Measurements from ENCODE around the gene KIF19.

The KIF19 gene

GRCh38 chr17:74305865-74306654 is 20.0 kb upstream of the KIF19 start:
- no peak for DNase-seq (ENCODE audit: low read depth)

- no peak for DNase-seq (ENCODE audit: low read depth)
Observed at GRCh38 chr17:74307984-74308773, 17.8 kb upstream of the KIF19 start.

GRCh38 chr17:74309902-74310301 is 16.1 kb upstream of the KIF19 start:
- no peak for DNase-seq (ENCODE audit: low read depth)

GRCh38 chr17:74314877-74315276 is 11.1 kb upstream of the KIF19 start:
- no peak for DNase-seq (ENCODE audit: low read depth)

GRCh38 chr17:74316220-74316619 is 9.8 kb upstream of the KIF19 start:
- DNase-seq (ENCODE audit: low read depth), result no peak

- DNase-seq (ENCODE audit: low read depth), result no peak
Observed at GRCh38 chr17:74317071-74317470, 9.0 kb upstream of the KIF19 start.

GRCh38 chr17:74318391-74318790 is 7.6 kb upstream of the KIF19 start:
- no peak for DNase-seq (ENCODE audit: low read depth)

GRCh38 chr17:74324521-74324920 is 1.5 kb upstream of the KIF19 start:
- no peak for DNase-seq (ENCODE audit: low read depth)

- no peak for DNase-seq (ENCODE audit: low read depth)
Observed at GRCh38 chr17:74325376-74325742, 667 bp upstream of the KIF19 start.

GRCh38 chr17:74326506-74326905 is 480 bp downstream of the KIF19 start:
- DNase-seq (ENCODE audit: low read depth), result no peak

- DNase-seq (ENCODE audit: low read depth), result no peak
Observed at GRCh38 chr17:74328487-74328886, 2.5 kb downstream of the KIF19 start.

- DNase-seq (ENCODE audit: low read depth), result no peak
Observed at GRCh38 chr17:74329378-74329777, 3.4 kb downstream of the KIF19 start.

GRCh38 chr17:74330446-74330845 is 4.4 kb downstream of the KIF19 start:
- DNase-seq (ENCODE audit: low read depth), result no peak

- DNase-seq (ENCODE audit: low read depth), result no peak
Observed at GRCh38 chr17:74332017-74332650, 6.1 kb downstream of the KIF19 start.

- no peak for DNase-seq (ENCODE audit: low read depth)
Observed at GRCh38 chr17:74332763-74333283, 6.8 kb downstream of the KIF19 start.

GRCh38 chr17:74334393-74335039 is 8.5 kb downstream of the KIF19 start:
- DNase-seq (ENCODE audit: low read depth), result no peak

- DNase-seq (ENCODE audit: low read depth), result no peak
Observed at GRCh38 chr17:74335529-74336062, 9.6 kb downstream of the KIF19 start.

GRCh38 chr17:74336307-74336706 is 10.3 kb downstream of the KIF19 start:
- DNase-seq (ENCODE audit: low read depth), result no peak

- no peak for DNase-seq (ENCODE audit: low read depth)
Observed at GRCh38 chr17:74337834-74338500, 11.9 kb downstream of the KIF19 start.

- DNase-seq (ENCODE audit: low read depth), result no peak
Observed at GRCh38 chr17:74339537-74340195, 13.6 kb downstream of the KIF19 start.

- no peak for DNase-seq (ENCODE audit: low read depth)
Observed at GRCh38 chr17:74340470-74341023, 14.5 kb downstream of the KIF19 start.

All from stimulated activated CD8-positive, alpha-beta memory T cell treated with anti-CD3 and anti-CD28 coated beads, Interleukin-15, amount 100 ng/mL, for 24 hours (primary cell).